NCI-H2227 (cell line): Measurements from ENCODE around the gene UAP1L1.

Experiments used
- DNase-seq: peaks from one replicate; lab custom pipeline; 2025; ENCODE audit not compliant: unreplicated experiment; lab: John Stamatoyannopoulos, UW

Gene UAP1L1

GRCh38 chr9:137129456-137130175, 52.3 kb downstream of the UAP1L1 start:
- peak; percentile 94 for DNase-seq

- DNase-seq, result peak; percentile 26
Measured at GRCh38 chr9:137130176-137130755, 52.9 kb downstream of the UAP1L1 start.
